NT2/D1 (cell line): ENCODE data around the gene VPS8.

Experiments used
- SUZ12 ChIP-seq: IDR thresholded peaks from 2 replicates; pipeline ENCODE4 v1.6.1; 2011; ENCODE audit not compliant: insufficient read length, insufficient read depth; ENCODE audit errors: extremely low read depth
- YY1 ChIP-seq: IDR thresholded peaks from 2 replicates; pipeline ENCODE4 v1.6.1; 2011; ENCODE audit not compliant: insufficient read length, insufficient read depth
- ZNF274 ChIP-seq: IDR thresholded peaks from 2 replicates; pipeline ENCODE4 v1.6.1; 2011; ENCODE audit warnings: mild to moderate bottlenecking, low read depth, low read length

GRCh38 chr3:185094697-185095096 lies 282.7 kb downstream of the VPS8 start:
- TF ChIP-seq ZNF274 (no peak), YY1 (no peak), SUZ12 (no peak)
